HCT116 (cell line): Measurements from ENCODE around the gene MACIR. TPM values are rescaled to one million over a fixed set of nuclear protein-coding genes. Genes with fewer than 3 reads are reported as not detected.
"Not testable (repeated sequence)": the region's sequence is repeated elsewhere in the genome, so short reads cannot be mapped to it uniquely, and the experiment has no call there.

Experiments
- ATAC-seq: fragments of 200-7000 bp; cut with Tn5 transposase; 2 replicates; pipeline ENCODE4 v1.9.1; 2020; ENCODE audit warnings: mild to moderate bottlenecking, moderate library complexity
- BruUV-seq: library from RNA; stranded (reverse); fragments of 400-500 nt; replicated peaks from 2 replicates; lab custom pipeline; 2021; lab: Mats Ljungman, UMichigan
- CTCF ChIA-PET: fragments of 300-600 bp; sonication (Branson Sonifier 250); formaldehyde crosslinking; loops from one replicate; lab custom pipeline; 2021; ENCODE audit warnings: antibody characterized with exemption; lab: Charles Lee
- POLR2A ChIA-PET: fragments of 300-600, 350-600 bp; sonication (Branson Sonifier 250); formaldehyde crosslinking; loops from one replicate; lab custom pipeline; 2021; ENCODE audit warnings: antibody characterized with exemption; lab: Charles Lee
- RAD21 ChIA-PET, 2 experiments: fragments of 300-600 bp; sonication (Branson Sonifier 250); formaldehyde crosslinking; loops; one replicate each; lab custom pipeline; 2023; ENCODE audit warnings: low total read pairs in 2 of 2; ENCODE audit not compliant: uncharacterized antibody in 2 of 2, unreplicated experiment in 2 of 2, low non-redundant PET in 1 of 2; lab: Charles Lee
- DNase-seq: peaks from one replicate; pipeline ENCODE4 v3.0.0-alpha.2; 2010; ENCODE audit warnings: low read depth, low spot score
- H2AFZ ChIP-seq: fragments of 200-600 bp; shearing (Covaris generic), sonication (generic); 2 replicates; pipeline ENCODE4 v1.6.1; 2017; ENCODE audit warnings: low read depth, mixed run types, mixed read lengths, antibody characterized with exemption, low read length; ENCODE audit not compliant: poor library complexity, severe bottlenecking
- H3K27ac ChIP-seq: 2 replicates; pipeline ENCODE4 v1.5.1; 2012; ENCODE audit warnings: low read depth, low read length
- H3K27me3 ChIP-seq: fragments of 200-600 bp; sonication (generic); 2 replicates; pipeline ENCODE4 v1.6.1; 2016; ENCODE audit warnings: mixed run types, low read length, mixed read lengths; ENCODE audit not compliant: insufficient read depth
- H3K36me3 ChIP-seq, 2 experiments: fragments of 200-500 bp in 1 of 2; fragments of 200-600 bp in 1 of 2; sonication (Bioruptor generic) in 1 of 2; sonication (generic) in 1 of 2; 2 replicates each; pipeline versions ENCODE4 v1.5.1 to v1.6.1; 2014 to 2016; ENCODE audit warnings: low read length in 2 of 2, inconsistent platforms in 1 of 2, mixed read lengths in 1 of 2, mixed run types in 1 of 2; ENCODE audit not compliant: insufficient read depth in 2 of 2, control insufficient read depth in 1 of 2
- H3K4me1 ChIP-seq, 2 experiments: fragments of 200-600 bp in 1 of 2; sonication (generic) in 1 of 2; 2 replicates each; pipeline versions ENCODE4 v1.5.1 to v1.6.1; 2012 to 2017; ENCODE audit warnings: low read length in 2 of 2, inconsistent platforms in 1 of 2, mild to moderate bottlenecking in 1 of 2, mixed read lengths in 1 of 2, mixed run types in 1 of 2, moderate library complexity in 1 of 2; ENCODE audit not compliant: insufficient read depth in 2 of 2, control insufficient read depth in 1 of 2
- H3K4me2 ChIP-seq: fragments of 200-600 bp; sonication (generic); 2 replicates; pipeline ENCODE4 v1.6.1; 2017; ENCODE audit warnings: mixed run types, low read length, mixed read lengths
- H3K4me3 ChIP-seq, 2 experiments: fragments of 200-600 bp in 1 of 2; sonication (generic) in 1 of 2; replicated peaks in 1 of 2; 2 replicates each; pipeline ENCODE4 v1.5.1; 2011 to 2016; ENCODE audit warnings: low read length in 2 of 2, control low read depth in 1 of 2, low read depth in 1 of 2, mild to moderate bottlenecking in 1 of 2, mixed read lengths in 1 of 2, mixed run types in 1 of 2
- H3K79me2 ChIP-seq: fragments of 200-600 bp; sonication (generic); 2 replicates; pipeline ENCODE4 v1.6.1; 2017; ENCODE audit warnings: mild to moderate bottlenecking, mixed run types, low read length, moderate library complexity, mixed read lengths; ENCODE audit not compliant: insufficient read depth
- H3K9ac ChIP-seq: fragments of 200-600 bp; sonication (generic); 2 replicates; pipeline ENCODE4 v1.6.1; 2016; ENCODE audit warnings: low read length, mixed read lengths
- H3K9me2 ChIP-seq: fragments of 200-600 bp; sonication (generic), shearing (Covaris generic); 2 replicates; pipeline ENCODE4 v1.6.1; 2017; ENCODE audit warnings: mixed run types, mild to moderate bottlenecking, moderate library complexity; ENCODE audit not compliant: insufficient read depth
- H3K9me3 ChIP-seq, 2 experiments: fragments of 200-500 bp in 1 of 2; fragments of 200-600 bp in 1 of 2; sonication (Bioruptor generic) in 1 of 2; sonication (generic) in 1 of 2; 2 replicates each; pipeline ENCODE4 v1.6.1; 2014 to 2017; ENCODE audit warnings: low read length in 2 of 2, mixed read lengths in 2 of 2, inconsistent platforms in 1 of 2, low read depth in 1 of 2, mild to moderate bottlenecking in 1 of 2, mixed run types in 1 of 2, moderate library complexity in 1 of 2; ENCODE audit not compliant: control insufficient read depth in 1 of 2, insufficient read depth in 1 of 2
- H4K20me1 ChIP-seq: fragments of 200-600 bp; sonication (generic), shearing (Covaris generic); 2 replicates; pipeline ENCODE4 v1.6.1; 2017; ENCODE audit warnings: mixed run types, mild to moderate bottlenecking, moderate library complexity; ENCODE audit not compliant: insufficient read depth
- CEBPB ChIP-seq: IDR thresholded peaks from 2 replicates; pipeline ENCODE4 v1.6.1; 2012; ENCODE audit warnings: low read depth
- POLR2A ChIP-seq: IDR thresholded peaks from 2 replicates; pipeline ENCODE4 v1.7.0; 2011; ENCODE audit warnings: borderline replicate concordance; ENCODE audit not compliant: insufficient read depth, insufficient read length; ENCODE audit errors: extremely low read depth
- YY1 ChIP-seq: IDR thresholded peaks from 2 replicates; pipeline ENCODE4 v1.6.1; 2011; ENCODE audit warnings: low read length, low read depth, moderate library complexity, mild to moderate bottlenecking; ENCODE audit not compliant: insufficient replicate concordance; ENCODE audit errors: extremely low read depth
- intact Hi-C: fragments of 100-400 bp; cut with micrococcal nuclease; formaldehyde crosslinking; loops from 2 replicates; pipeline ENCODE4 v1.10.0; 2022
- total RNA-seq: library from RNA; stranded (reverse); gene quantifications from one replicate; pipeline ENCODE4 v1.2.1, GENCODE V29; 2021; ENCODE audit not compliant: unreplicated experiment

MACIR gene
- total RNA-seq, 1 experiment from 2014 or later, result 10.4 TPM

- no TSS peak for BruUV-seq
- RAD21 ChIA-PET, result no interaction called here
- Histone ChIP-seq H3K4me2 (no peak overlapping the region), H4K20me1 (no peaks in the 10 kb centered on the region), H3K9ac (no peak overlapping the region), H3K27ac (no peak overlapping the region), H3K9me2 (no peaks in the 10 kb centered on the region), H2AFZ (no peak overlapping the region), H3K4me1 (peaks cover 0 to 3% of the 10 kb centered on the region in 2 experiments; a peak in 1 of 4 replicates), H3K27me3 (no peaks in the 10 kb centered on the region), H3K79me2 (no peaks in the 10 kb centered on the region), H3K36me3 (no peaks in the 10 kb centered on the region), H3K4me3 (no peak overlapping the region), H3K9me3 (no peaks in the 10 kb centered on the region)
- ATAC-seq (no peak), DNase-seq (no peak)
- no peak for TF ChIP-seq POLR2A
- no peak for TF ChIP-seq YY1
- no peak for TF ChIP-seq CEBPB
- intact Hi-C loops, result no loop called here
- POLR2A ChIA-PET, result no interaction called here
- CTCF ChIA-PET, result interaction anchor here (1.5 kb wide), 1 partner anchor 40 kb away, joined by 4 read pairs; the partner anchor contains the start of gene MACIR
Measured at GRCh38 chr5:103218164-103218563, 40.4 kb upstream of the MACIR start.

DNA sequence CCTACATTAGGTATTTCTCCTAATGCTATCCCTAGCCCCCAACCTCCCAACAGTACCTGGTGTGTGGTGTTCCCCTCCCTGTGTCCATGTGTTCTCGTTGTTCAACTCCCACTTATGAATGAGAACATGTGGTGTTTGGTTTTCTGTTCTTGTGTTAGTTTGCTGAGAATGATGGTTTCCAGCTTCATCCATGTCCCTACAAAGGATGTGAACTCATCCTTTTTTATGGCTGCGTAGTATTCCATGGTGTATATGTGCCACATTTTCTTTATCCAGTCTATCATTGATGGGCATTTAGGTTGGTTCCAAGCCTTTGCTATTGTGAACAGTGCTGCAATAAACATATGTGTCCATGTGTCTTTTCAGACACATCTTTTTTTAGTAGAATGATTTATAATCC, 39.5 kb upstream of the MACIR start:
- H3K4me2 ChIP-seq, POLR2A ChIA-PET, H3K9me2 ChIP-seq, H2AFZ ChIP-seq, H4K20me1 ChIP-seq, H3K4me1 ChIP-seq, H3K79me2 ChIP-seq, BruUV-seq, H3K36me3 ChIP-seq, H3K27me3 ChIP-seq, intact Hi-C loops, CTCF ChIA-PET, ATAC-seq, H3K27ac ChIP-seq, RAD21 ChIA-PET, H3K9ac ChIP-seq, DNase-seq, H3K4me3 ChIP-seq, H3K9me3 ChIP-seq: not testable (repeated sequence)
